CD14-positive monocyte (primary cell): ENCODE measurements around the gene SMG6. TPM values are rescaled to one million over a fixed set of nuclear protein-coding genes. Genes with fewer than 3 reads are reported as not detected.
A peak's percentile ranks its signal among the peaks of the same experiment; 100 is the strongest.

Source experiments
- DNase-seq, 3 donors: peaks; one replicate each; pipeline ENCODE4 v3.0.0-alpha.2; 2011 to 2022
- H2AFZ ChIP-seq: 2 replicates; pipeline ENCODE4 v1.6.0; 2012; ENCODE audit warnings: mild to moderate bottlenecking, low read depth, low read length, inconsistent platforms; ENCODE audit not compliant: insufficient read depth, poor library complexity, severe bottlenecking
- H3K27ac ChIP-seq, 2 donors: 1 replicate in 1 of 2; 2 replicates in 1 of 2; pipeline ENCODE4 v1.5.1; 2012 to 2013; ENCODE audit warnings: low read length in 2 of 2, control low read depth in 1 of 2, inconsistent platforms in 1 of 2, low read depth in 1 of 2, mild to moderate bottlenecking in 1 of 2
- H3K27me3 ChIP-seq, 2 donors: one replicate each; pipeline versions ENCODE4 v1.6.0 to v1.6.1; 2011 to 2013; ENCODE audit warnings: low read length in 2 of 2; ENCODE audit not compliant: control insufficient read depth in 2 of 2, insufficient read depth in 2 of 2
- H3K36me3 ChIP-seq, 2 donors: replicated peaks in 1 of 2; 1 replicate in 1 of 2; 2 replicates in 1 of 2; pipeline versions ENCODE4 v1.5.1 to v1.6.1; 2012 to 2013; ENCODE audit warnings: low read length in 2 of 2, control low read depth in 1 of 2, inconsistent platforms in 1 of 2, mild to moderate bottlenecking in 1 of 2; ENCODE audit not compliant: insufficient read depth in 2 of 2, control insufficient read depth in 1 of 2
- H3K4me1 ChIP-seq, 2 donors: 1 replicate in 1 of 2; 2 replicates in 1 of 2; pipeline versions ENCODE4 v1.5.1 to v1.6.1; 2012 to 2013; ENCODE audit warnings: low read length in 2 of 2, control low read depth in 1 of 2, inconsistent platforms in 1 of 2, mild to moderate bottlenecking in 1 of 2, moderate library complexity in 1 of 2; ENCODE audit not compliant: insufficient read depth in 2 of 2, control insufficient read depth in 1 of 2
- H3K4me2 ChIP-seq: replicated peaks from 2 replicates; pipeline ENCODE3; 2012; ENCODE audit warnings: low read length, moderate library complexity, mild to moderate bottlenecking; ENCODE audit not compliant: poor library complexity, severe bottlenecking; ENCODE audit errors: extremely low read depth
- H3K4me3 ChIP-seq, 3 experiments: fragments of 200-600 bp in 1 of 3; sonication (generic) in 1 of 3; replicated peaks in 1 of 3; 1 replicate in 2 of 3; 2 replicates in 1 of 3; pipeline ENCODE4 v1.5.1; 2011 to 2013; ENCODE audit warnings: low read length in 3 of 3, mild to moderate bottlenecking in 3 of 3, control low read depth in 2 of 3, low read depth in 2 of 3, inconsistent platforms in 1 of 3, moderate library complexity in 1 of 3
- H3K79me2 ChIP-seq: 2 replicates; pipeline ENCODE4 v1.6.0; 2012; ENCODE audit warnings: mild to moderate bottlenecking, control low read depth, inconsistent platforms, low read length, moderate library complexity; ENCODE audit not compliant: insufficient read depth
- H3K9ac ChIP-seq: 2 replicates; pipeline ENCODE4 v1.6.0; 2017; ENCODE audit warnings: low read length, mild to moderate bottlenecking; ENCODE audit not compliant: insufficient read depth, poor library complexity, severe bottlenecking
- H3K9me3 ChIP-seq, 2 donors: replicated peaks in 1 of 2; 1 replicate in 1 of 2; 2 replicates in 1 of 2; pipeline versions ENCODE4 v1.5.1 to v1.6.1; 2012 to 2013; ENCODE audit warnings: low read length in 2 of 2, control low read depth in 1 of 2; ENCODE audit not compliant: control insufficient read depth in 1 of 2, insufficient read depth in 1 of 2
- H4K20me1 ChIP-seq: 2 replicates; pipeline ENCODE4 v1.6.0; 2012; ENCODE audit warnings: mild to moderate bottlenecking, low read length, control low read depth, moderate library complexity; ENCODE audit not compliant: insufficient read depth
- H3K27ac Mint-ChIP-seq, 7 donors: one replicate each; pipeline ENCODE4 v1.8.0; 2020; ENCODE audit warnings: mild to moderate bottlenecking in 7 of 7, mixed read lengths in 7 of 7, moderate library complexity in 6 of 7, inconsistent platforms in 2 of 7
- H3K27me3 Mint-ChIP-seq, 3 donors: one replicate each; pipeline ENCODE4 v1.8.0; 2021 to 2022; ENCODE audit warnings: low read depth in 3 of 3, mild to moderate bottlenecking in 3 of 3, mixed read lengths in 3 of 3, moderate library complexity in 3 of 3, inconsistent platforms in 1 of 3
- H3K36me3 Mint-ChIP-seq, 2 donors: one replicate each; pipeline ENCODE4 v1.8.0; 2020; ENCODE audit warnings: mixed read lengths in 2 of 2, inconsistent platforms in 1 of 2, mild to moderate bottlenecking in 1 of 2
- H3K4me1 Mint-ChIP-seq: one replicate; pipeline ENCODE4 v1.8.0; 2020; ENCODE audit warnings: mild to moderate bottlenecking, mixed read lengths
- H3K4me3 Mint-ChIP-seq, 2 donors: one replicate each; pipeline ENCODE4 v1.8.0; 2020; ENCODE audit warnings: mild to moderate bottlenecking in 2 of 2, mixed read lengths in 2 of 2, moderate library complexity in 1 of 2
- H3K9me3 Mint-ChIP-seq, 7 donors: one replicate each; pipeline ENCODE4 v1.8.0; 2020 to 2022; ENCODE audit warnings: mixed read lengths in 7 of 7, mild to moderate bottlenecking in 6 of 7, moderate library complexity in 6 of 7, inconsistent platforms in 2 of 7
- CTCF ChIP-seq: fragments of 200-600 bp; IDR thresholded peaks from one replicate; pipeline ENCODE4 v1.8.0; 2022; ENCODE audit warnings: antibody characterized with exemption, mild to moderate bottlenecking
- WGBS: methylation state at CpG from one replicate; pipeline ENCODE4 v1.1.5; 2013; ENCODE audit warnings: missing lambda C conversion rate; ENCODE audit not compliant: insufficient coverage; 5-methylcytosine and 5-hydroxymethylcytosine counted together
- intact Hi-C, 2 donors: fragments of 100-400 bp; cut with micrococcal nuclease; formaldehyde crosslinking; loops; one replicate each; pipeline versions ENCODE4 v1.15.0 to v1.15.1; 2023
- polyA plus RNA-seq, 3 donors: library from polyadenylated mRNA; depleted of rRNA in 1 of 3; unstranded in 2 of 3; stranded (reverse) in 1 of 3; fragments of 300-500 nt in 2 of 3; fragments of >200 nt in 1 of 3; fragmentation: Illumina TruSeq in 2 of 3; gene quantifications; 1 replicate in 2 of 3; 2 replicates in 1 of 3; pipeline ENCODE4 v1.2.3, GENCODE V29; 2012 to 2021

Gene SMG6
- polyA plus RNA-seq, 3 donors, result 0.67 to 7.1 (median 1.1) TPM

GRCh38 chr17:2056206-2057174 lies 247.1 kb downstream of the SMG6 start:
- H2AFZ ChIP-seq, result no peak overlapping the region
- 2% methylated on average over 83 of the region's 85 CpGs for WGBS
- peaks cover 43% of the 10 kb centered on the region for H3K4me1 Mint-ChIP-seq
- no peaks in the 10 kb centered on the region for H3K79me2 ChIP-seq
- peaks cover 6 to 7% of the 10 kb centered on the region in 2 donors for H3K36me3 ChIP-seq
- H3K9me3 ChIP-seq, result peaks cover 0 to 3% of the 10 kb centered on the region in 2 donors
- peak overlapping the region; percentile 85 for H3K4me2 ChIP-seq
- peaks cover 14% of the 10 kb centered on the region for H4K20me1 ChIP-seq
- H3K9ac ChIP-seq, result peak overlapping the region; percentile 53
- H3K27me3 ChIP-seq, result peaks cover 34 to 51% of the 10 kb centered on the region in 2 donors
- intact Hi-C loops, result loop anchor here (5.0 to 10.0 kb wide), 3 partner anchors 66 to 101 kb away; no protein-coding TSS in a partner anchor
- peaks cover 43 to 79% of the 10 kb centered on the region in 2 donors for H3K4me1 ChIP-seq
- peak; percentile 60 to 67 (median 63) for DNase-seq
- TF ChIP-seq CTCF, result no peak
- peak overlapping the region; percentile 24 to 76 (median 47) for H3K4me3 ChIP-seq
- peak overlapping the region; percentile 77 to 85 for H3K4me3 Mint-ChIP-seq
- peaks cover 40 to 78% (median 44%) of the 10 kb centered on the region in 3 donors for H3K27me3 Mint-ChIP-seq
- no peak overlapping the region for H3K27ac ChIP-seq
- peaks cover 13 to 15% of the 10 kb centered on the region in 2 donors for H3K36me3 Mint-ChIP-seq
- peak overlapping the region in 2 of 7 donors; percentile 6 to 30 for H3K27ac Mint-ChIP-seq
- H3K9me3 Mint-ChIP-seq, result peaks cover 0 to 19% (median 7%) of the 10 kb centered on the region in 7 donors
